Fibroblast of gingiva (primary cell): Measurements from ENCODE around the gene GALNT18.

Source experiments
- DNase-seq: peaks from one replicate; pipeline ENCODE4 v3.0.0-alpha.2; 2011; ENCODE audit warnings: low read depth

Gene GALNT18

GRCh38 chr11:11268119-11268518 lies 353.7 kb downstream of the GALNT18 start:
- DNase-seq: no peak

- no peak for DNase-seq
Measured at GRCh38 chr11:11267312-11267711, 354.5 kb downstream of the GALNT18 start.

DNA sequence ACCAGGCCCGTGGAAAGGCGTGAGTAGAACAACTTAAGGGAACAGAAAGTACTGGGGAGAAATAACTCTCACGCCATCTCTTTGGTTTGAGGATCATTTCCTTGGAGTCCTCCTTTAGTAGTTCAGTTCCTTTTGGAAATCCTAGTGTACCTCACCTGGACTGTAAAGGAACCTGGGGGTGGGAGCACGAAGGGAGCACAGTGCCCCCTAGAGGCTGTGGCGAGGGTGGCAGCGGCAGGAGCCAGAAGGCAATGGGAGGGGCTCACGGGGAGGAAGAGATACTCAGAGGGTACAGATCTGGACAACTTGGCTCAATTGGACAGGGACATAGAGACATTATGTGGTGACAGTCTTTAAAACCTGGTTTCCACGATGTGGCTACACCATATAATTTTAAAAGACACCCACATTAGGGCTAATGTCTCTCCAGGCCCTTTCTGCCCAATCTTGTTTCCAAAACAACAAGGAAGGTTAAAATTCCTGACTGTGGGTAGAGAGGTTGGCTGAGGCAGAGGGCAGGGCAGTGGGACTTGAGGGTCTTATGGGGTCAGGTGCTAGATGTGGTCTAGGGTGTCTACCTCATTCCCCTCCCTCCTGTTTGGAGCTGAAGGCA lies 355.7 kb downstream of the GALNT18 start:
- no peak for DNase-seq

GRCh38 chr11:11265320-11265719 lies 356.5 kb downstream of the GALNT18 start:
- DNase-seq: no peak

DNA sequence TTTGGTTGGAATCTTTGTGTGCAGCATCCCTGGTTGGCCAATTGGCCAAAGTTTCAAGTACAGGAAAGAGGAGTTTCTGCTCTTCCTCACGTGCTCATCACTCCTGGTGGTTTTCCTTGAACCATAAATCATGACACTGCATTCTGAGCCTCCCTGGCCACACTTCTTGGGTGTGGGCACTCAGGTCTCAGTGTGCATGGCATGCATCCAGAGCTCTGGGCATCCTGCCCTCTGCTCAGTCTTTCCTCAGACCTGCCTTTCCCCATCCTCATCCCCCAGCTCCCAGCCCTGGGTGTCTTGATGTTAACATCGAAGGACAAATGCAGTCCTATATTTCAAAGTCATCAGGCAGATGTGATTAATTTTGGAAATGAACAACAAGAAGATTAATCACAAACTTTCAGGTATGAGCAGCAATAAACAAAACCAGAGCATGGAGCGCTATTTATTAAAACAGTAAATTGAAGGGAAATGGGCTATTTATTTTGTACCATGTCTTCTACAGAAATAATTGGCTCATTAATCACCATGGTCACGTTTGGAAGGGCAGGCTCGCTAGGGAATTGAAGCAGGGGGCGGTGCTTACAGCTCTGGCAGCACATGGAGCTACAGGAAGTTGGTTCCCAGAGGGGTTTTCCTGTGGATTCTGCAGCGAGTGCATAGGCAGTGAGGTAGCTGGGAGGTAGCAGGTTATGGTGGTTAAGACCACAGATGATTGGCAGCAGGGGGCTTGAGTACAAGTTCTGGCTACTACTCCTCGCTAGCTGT lies 358.4 kb downstream of the GALNT18 start:
- DNase-seq: no peak

GRCh38 chr11:11262171-11262920 lies 359.5 kb downstream of the GALNT18 start:
- no peak for DNase-seq

DNA sequence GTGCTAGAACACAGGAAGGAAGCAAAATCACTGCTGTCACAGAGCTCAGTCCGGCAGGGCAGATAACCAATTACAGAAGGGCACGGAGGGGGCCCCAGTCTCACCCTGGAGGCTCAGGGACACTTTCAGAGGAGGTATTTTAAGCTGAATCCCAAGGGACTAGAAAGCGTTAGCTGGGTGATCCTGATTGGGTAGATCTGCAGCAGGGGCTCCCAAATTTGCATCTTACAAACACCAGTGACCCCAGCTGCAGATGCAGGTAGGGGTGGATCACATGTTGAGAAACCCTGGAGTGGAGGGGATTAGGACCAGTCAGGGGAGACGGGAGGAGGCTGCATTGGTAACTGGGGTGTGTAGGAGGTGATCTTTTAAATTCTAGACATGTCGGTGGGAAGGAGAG lies 360.2 kb downstream of the GALNT18 start:
- DNase-seq: no peak

DNA sequence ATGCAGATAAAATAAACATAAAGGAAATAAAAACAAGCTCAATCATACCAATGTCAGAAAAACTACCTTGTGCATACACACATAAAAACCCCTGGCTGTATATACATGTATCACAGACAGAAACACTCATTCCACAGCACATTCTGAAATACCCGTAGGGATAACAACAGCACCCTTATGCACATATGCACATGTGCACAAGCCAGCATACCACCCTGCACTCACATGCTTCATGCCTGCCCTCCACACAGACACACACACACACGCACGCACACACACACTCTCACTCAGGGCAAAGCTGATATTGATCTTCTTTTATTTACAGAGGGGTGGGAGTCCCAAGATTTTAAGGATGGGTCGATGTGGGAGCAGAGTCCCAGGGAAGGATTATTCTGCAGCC lies 360.9 kb downstream of the GALNT18 start:
- no peak for DNase-seq

- no peak for DNase-seq
Measured at GRCh38 chr11:11253995-11254394, 367.8 kb downstream of the GALNT18 start.

- no peak for DNase-seq
Measured at GRCh38 chr11:11253497-11253896, 368.3 kb downstream of the GALNT18 start.

DNA sequence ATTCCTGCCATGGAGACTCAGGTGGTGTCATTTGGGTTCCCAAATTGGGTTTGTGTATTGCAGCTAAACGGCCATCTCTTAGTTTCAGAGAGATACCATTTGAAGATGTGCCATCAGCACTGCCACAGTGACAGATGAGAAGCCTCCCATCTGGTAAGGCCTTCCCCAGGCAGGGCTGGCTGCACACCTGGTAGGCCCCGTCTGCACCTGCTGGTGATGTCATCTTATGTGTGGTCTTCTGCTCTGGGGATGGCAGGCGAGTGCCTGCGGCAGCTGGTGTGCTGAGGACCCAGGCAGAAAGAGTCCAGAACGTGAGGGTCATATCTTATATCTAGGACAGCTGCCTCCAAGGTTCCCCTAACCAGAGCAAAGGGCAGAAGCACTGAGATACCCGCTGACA lies 369.4 kb downstream of the GALNT18 start:
- DNase-seq: no peak

DNA sequence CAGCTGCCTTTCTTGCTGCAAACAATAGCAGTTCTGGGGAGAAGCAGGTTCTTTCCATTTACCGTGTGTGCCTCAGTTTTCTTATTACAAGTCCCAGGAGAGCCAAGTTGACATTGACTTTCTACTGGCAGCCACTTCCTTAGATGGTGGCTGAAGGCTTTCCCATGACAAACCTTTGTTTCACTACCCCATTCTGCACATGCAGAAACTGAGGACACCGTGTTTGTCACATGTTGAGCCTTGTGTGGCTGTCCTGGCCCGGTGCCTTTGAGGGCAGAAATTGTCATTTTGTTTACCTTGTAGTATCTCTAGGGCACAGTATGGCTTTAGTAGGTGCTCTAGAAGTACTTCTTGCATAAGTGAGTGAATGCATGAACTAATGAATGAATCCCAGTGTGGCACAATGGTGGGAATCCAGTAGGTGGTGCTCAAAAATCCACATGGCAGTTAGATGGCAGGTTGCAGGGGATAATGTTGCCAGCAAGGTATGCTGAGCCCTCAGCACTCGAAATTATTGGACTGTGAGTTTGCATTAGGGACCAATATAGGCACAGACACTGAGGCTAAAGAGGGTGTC lies 370.3 kb downstream of the GALNT18 start:
- DNase-seq: no peak

- DNase-seq: no peak
Measured at GRCh38 chr11:11250470-11250869, 371.3 kb downstream of the GALNT18 start.

DNA sequence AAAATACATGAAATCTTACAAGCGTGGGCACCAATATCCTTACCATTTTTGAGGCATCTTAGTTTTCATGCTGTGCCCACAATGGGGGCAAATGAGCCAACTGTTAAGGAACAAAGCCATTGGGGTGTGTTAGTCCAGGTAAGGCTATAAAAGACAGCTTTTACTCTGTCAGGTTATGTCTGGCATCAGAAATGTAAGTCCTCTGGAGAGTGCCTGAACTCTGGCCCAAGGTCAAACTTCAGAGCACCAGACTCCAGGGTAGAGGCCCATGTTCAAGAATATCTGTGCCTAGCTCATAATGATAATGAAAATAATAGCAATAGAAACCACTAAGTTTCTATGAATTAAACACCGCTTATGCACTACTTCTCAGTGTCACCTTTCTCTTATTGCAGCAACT lies 374.2 kb downstream of the GALNT18 start:
- no peak for DNase-seq

GRCh38 chr11:11247086-11247485 lies 374.7 kb downstream of the GALNT18 start:
- no peak for DNase-seq

- no peak for DNase-seq
Measured at GRCh38 chr11:11246166-11246565, 375.6 kb downstream of the GALNT18 start.

- no peak for DNase-seq
Measured at GRCh38 chr11:11245453-11245852, 376.4 kb downstream of the GALNT18 start.

GRCh38 chr11:11244470-11245080 lies 377.2 kb downstream of the GALNT18 start:
- DNase-seq: no peak

- no peak for DNase-seq
Measured at GRCh38 chr11:11243590-11244469, 378.0 kb downstream of the GALNT18 start.

- DNase-seq: no peak
Measured at GRCh38 chr11:11243209-11243589, 378.6 kb downstream of the GALNT18 start.

DNA sequence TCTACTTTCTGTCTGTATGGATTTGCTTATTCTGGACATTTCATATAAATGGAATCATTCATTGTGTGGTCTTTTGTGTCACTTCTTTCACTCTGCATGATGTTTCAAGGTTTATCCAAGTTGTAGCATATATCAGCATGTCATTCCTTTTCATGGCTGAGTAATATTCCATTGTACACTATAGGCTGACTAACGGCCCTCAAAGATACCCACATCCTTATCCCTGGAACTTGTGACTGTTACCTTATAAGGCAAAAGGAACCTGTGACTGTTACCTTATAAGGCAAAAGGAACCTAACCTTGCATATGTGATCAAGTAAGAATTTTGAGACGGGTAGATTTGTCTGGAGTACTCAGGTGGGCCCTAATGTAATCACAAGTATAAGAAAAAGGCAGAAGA lies 380.5 kb downstream of the GALNT18 start:
- no peak for DNase-seq
